GM23248 (cell line): ENCODE data around the gene C1orf174. TPM values are rescaled to one million over a fixed set of nuclear protein-coding genes. Genes with fewer than 3 reads are reported as not detected.

ENCODE experiments used
- DNase-seq: peaks from one replicate; pipeline ENCODE4 v3.0.0-alpha.2; 2015
- H2AFZ ChIP-seq: fragments of 200-600 bp; sonication (generic); 2 replicates; pipeline ENCODE4 v1.6.1; 2016; ENCODE audit warnings: antibody characterized with exemption
- H3F3A ChIP-seq: fragments of 200-600 bp; sonication (generic); 2 replicates; pipeline ENCODE4 v1.6.1; 2016; ENCODE audit warnings: mild to moderate bottlenecking, antibody characterized with exemption, mixed run types; ENCODE audit not compliant: insufficient read depth
- H3K27ac ChIP-seq: fragments of 200-600 bp; sonication (generic); 2 replicates; pipeline ENCODE4 v1.5.1; 2016; ENCODE audit warnings: mild to moderate bottlenecking
- H3K27me3 ChIP-seq: fragments of 200-600 bp; sonication (generic); replicated peaks from 2 replicates; pipeline ENCODE4 v1.6.1; 2016; ENCODE audit warnings: mild to moderate bottlenecking; ENCODE audit not compliant: insufficient read depth
- H3K36me3 ChIP-seq: fragments of 200-600 bp; sonication (generic); 2 replicates; pipeline ENCODE4 v1.6.1; 2016; ENCODE audit warnings: low read depth, mild to moderate bottlenecking
- H3K4me1 ChIP-seq: fragments of 200-600 bp; sonication (generic); 2 replicates; pipeline ENCODE4 v1.6.1; 2016; ENCODE audit warnings: mild to moderate bottlenecking; ENCODE audit not compliant: insufficient read depth
- H3K4me2 ChIP-seq: fragments of 200-600 bp; sonication (generic); one replicate; pipeline ENCODE4 v1.6.1; 2016; ENCODE audit warnings: mild to moderate bottlenecking; ENCODE audit not compliant: unreplicated experiment
- H3K4me3 ChIP-seq: fragments of 200-600 bp; sonication (generic); 2 replicates; pipeline ENCODE4 v1.5.1; 2016; ENCODE audit warnings: mild to moderate bottlenecking
- H3K79me2 ChIP-seq: fragments of 200-600 bp; sonication (generic); 2 replicates; pipeline ENCODE4 v1.6.1; 2016; ENCODE audit warnings: mild to moderate bottlenecking; ENCODE audit not compliant: insufficient read depth
- H3K9ac ChIP-seq: fragments of 200-600 bp; sonication (generic); 2 replicates; pipeline ENCODE4 v1.6.1; 2016; ENCODE audit warnings: mild to moderate bottlenecking
- H3K9me2 ChIP-seq: fragments of 200-600 bp; sonication (generic); 2 replicates; pipeline ENCODE4 v1.6.1; 2016; ENCODE audit warnings: mixed run types, mild to moderate bottlenecking, moderate library complexity; ENCODE audit not compliant: insufficient read depth
- H3K9me3 ChIP-seq: fragments of 200-600 bp; sonication (generic); one replicate; pipeline ENCODE4 v1.6.1; 2017; ENCODE audit warnings: low read depth
- H4K20me1 ChIP-seq: fragments of 200-600 bp; sonication (generic); 2 replicates; pipeline ENCODE4 v1.6.0; 2016; ENCODE audit not compliant: insufficient read depth
- EZH2 ChIP-seq: fragments of 200-600 bp; sonication (generic); IDR thresholded peaks from 2 replicates; pipeline ENCODE4 v1.6.1; 2018; ENCODE audit warnings: antibody characterized with exemption, mild to moderate bottlenecking; ENCODE audit not compliant: insufficient read depth, poor library complexity, severe bottlenecking
- EZH2phosphoT487 ChIP-seq: fragments of 200-600 bp; sonication (generic); IDR thresholded peaks from 2 replicates; pipeline ENCODE4 v1.6.1; 2018; ENCODE audit warnings: antibody characterized with exemption, moderate library complexity, mild to moderate bottlenecking, low read depth; ENCODE audit not compliant: insufficient read depth
- WGBS, 2 experiments: methylation state at CpG; one replicate each; pipeline ENCODE4 v1.1.6; 2015 to 2017; ENCODE audit warnings: low lambda C conversion rate in 2 of 2, low coverage in 1 of 2; ENCODE audit errors: missing lambda C conversion rate in 2 of 2; 5-methylcytosine and 5-hydroxymethylcytosine counted together
- in situ Hi-C: fragments of 300-500 bp; cut with MboI; formaldehyde crosslinking; loops from 2 replicates; pipeline ENCODE4 v1.15.0; 2020
- polyA plus RNA-seq: library from polyadenylated mRNA; unstranded; fragments of >200 nt; fragmentation: Nextera tagmentation; extraction: Ambion mirVana; gene quantifications from 2 replicates; pipeline ENCODE4 v1.2.1, GENCODE V29; 2016
- total RNA-seq: library from RNA; depleted of rRNA; stranded (reverse); fragments of >200 nt; shearing (Covaris generic); gene quantifications from 2 replicates; pipeline ENCODE4 v1.2.3, GENCODE V29; 2014

The C1orf174 gene
- total and polyA plus RNA-seq, 2 experiments from 2014 or later, result 33.2 to 36.9 TPM

DNA sequence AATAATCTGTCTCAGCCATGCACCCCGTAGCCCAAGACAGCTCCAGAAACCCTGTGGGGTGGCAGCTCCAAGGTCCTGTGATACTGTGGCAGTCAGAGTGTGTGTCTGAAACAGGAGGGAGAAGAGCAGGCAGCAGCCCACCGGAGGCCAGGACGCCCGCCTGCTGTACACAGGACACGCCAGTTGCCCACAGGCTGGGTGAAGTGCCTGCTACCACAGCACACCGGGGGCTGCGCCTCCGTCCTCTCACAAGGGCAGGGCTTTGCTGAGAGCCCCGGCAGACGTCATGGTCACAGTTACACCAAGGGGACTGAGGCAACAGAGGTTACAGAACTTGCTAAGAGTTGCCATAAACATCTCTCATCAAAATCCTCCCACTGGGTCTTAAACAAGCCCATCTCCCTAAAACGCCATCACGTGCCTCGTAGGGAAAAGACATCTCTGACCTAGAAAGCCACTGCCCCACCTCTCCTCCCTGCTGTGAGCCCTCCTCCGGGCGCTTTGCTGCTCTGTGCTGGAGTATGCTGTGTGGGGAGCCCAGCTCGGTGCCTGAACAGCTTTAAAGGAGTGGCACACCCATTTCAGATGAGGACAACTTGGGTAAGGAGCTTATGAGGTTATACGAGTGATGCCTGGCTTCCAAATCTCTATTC lies 5.3 kb downstream of the C1orf174 start:
- H3K36me3 ChIP-seq, result peaks cover 12% of the 10 kb centered on the region; the same call in 1 of the 2 replicates
- no peak overlapping the region for H3K4me2 ChIP-seq
- peaks cover 4% of the 10 kb centered on the region; the same call in 1 of the 2 replicates for H3F3A ChIP-seq
- TF ChIP-seq EZH2 (no peak), EZH2phosphoT487 (no peak)
- no peak overlapping the region for H2AFZ ChIP-seq
- H3K27ac ChIP-seq, result no peak overlapping the region
- peaks cover 85% of the 10 kb centered on the region for H3K79me2 ChIP-seq
- H3K27me3 ChIP-seq, result no peaks in the 10 kb centered on the region
- peaks cover 10% of the 10 kb centered on the region; the same call in 1 of the 2 replicates for H3K4me1 ChIP-seq
- no peaks in the 10 kb centered on the region for H3K9me2 ChIP-seq
- H3K9me3 ChIP-seq, result no peaks in the 10 kb centered on the region
- no peak for DNase-seq
- H4K20me1 ChIP-seq, result no peaks in the 10 kb centered on the region
- H3K9ac ChIP-seq, result no peak overlapping the region
- in situ Hi-C loops, result no loop called here
- no peak overlapping the region for H3K4me3 ChIP-seq
- WGBS, 2 experiments, result 95 to 97% methylated on average over 17 of the region's 17 CpGs

DNA sequence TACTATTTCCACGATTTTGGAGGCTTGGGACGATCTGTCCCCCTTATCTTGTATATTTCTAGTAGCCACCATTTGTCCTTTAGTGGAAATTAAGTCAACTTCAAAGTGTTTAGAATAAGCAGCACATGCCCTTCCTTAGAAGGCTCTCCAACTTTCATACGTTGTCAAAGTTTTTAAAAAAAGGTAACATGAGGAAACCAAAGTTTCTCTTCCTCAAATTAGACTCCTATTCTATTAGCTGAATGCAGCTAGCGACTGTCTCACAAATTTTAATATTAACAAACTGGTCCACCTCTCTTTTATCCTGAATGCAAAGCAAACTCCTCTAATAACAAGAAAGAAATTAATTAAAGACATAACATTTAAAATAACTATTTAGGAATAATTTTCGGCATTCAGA lies 6.9 kb downstream of the C1orf174 start:
- in situ Hi-C loops, result no loop called here
- peaks cover 70% of the 10 kb centered on the region for H3K79me2 ChIP-seq
- no peak overlapping the region for H3K4me3 ChIP-seq
- no peak for DNase-seq
- H3K36me3 ChIP-seq, result peaks cover 19% of the 10 kb centered on the region; the same call in 1 of the 2 replicates
- WGBS, 2 experiments, result 79% methylated on average over 5 of the region's 5 CpGs
- H3K9me3 ChIP-seq, result no peaks in the 10 kb centered on the region
- TF ChIP-seq EZH2 (no peak), EZH2phosphoT487 (no peak)
- H3K27me3 ChIP-seq, result no peaks in the 10 kb centered on the region
- no peak overlapping the region for H3K27ac ChIP-seq
- no peak overlapping the region for H2AFZ ChIP-seq
- no peaks in the 10 kb centered on the region for H4K20me1 ChIP-seq
- H3K4me2 ChIP-seq, result no peak overlapping the region
- no peaks in the 10 kb centered on the region for H3K9me2 ChIP-seq
- H3F3A ChIP-seq, result peaks cover 4% of the 10 kb centered on the region; the same call in 1 of the 2 replicates
- H3K9ac ChIP-seq, result no peak overlapping the region
- peaks cover 10% of the 10 kb centered on the region; the same call in 1 of the 2 replicates for H3K4me1 ChIP-seq

DNA sequence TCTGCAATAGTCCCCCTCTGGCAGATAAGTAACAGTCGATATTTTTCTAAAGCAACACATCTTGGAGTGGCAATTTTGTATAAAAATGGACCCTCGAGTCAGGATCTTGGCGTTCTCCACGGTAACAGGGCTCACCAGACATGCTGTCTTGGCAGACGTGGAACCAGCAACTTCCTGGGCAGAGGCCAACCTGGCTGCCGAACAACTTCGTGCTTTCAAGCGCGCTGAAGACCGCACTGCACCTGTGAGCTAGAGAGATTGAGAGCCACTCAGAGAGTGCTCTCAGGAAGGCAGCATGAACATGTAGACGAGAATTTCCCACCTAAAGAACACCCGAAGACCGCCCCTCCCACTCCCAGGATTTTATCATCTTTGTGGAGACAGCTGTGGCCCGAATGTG lies 7.3 kb downstream of the C1orf174 start:
- no peak overlapping the region for H3K4me2 ChIP-seq
- H3K4me1 ChIP-seq, result peaks cover 10% of the 10 kb centered on the region; the same call in 1 of the 2 replicates
- no peaks in the 10 kb centered on the region for H3K9me2 ChIP-seq
- no peaks in the 10 kb centered on the region for H3K9me3 ChIP-seq
- in situ Hi-C loops, result no loop called here
- H3K27ac ChIP-seq, result no peak overlapping the region
- no peak overlapping the region for H2AFZ ChIP-seq
- H3K4me3 ChIP-seq, result no peak overlapping the region
- peaks cover 65% of the 10 kb centered on the region for H3K79me2 ChIP-seq
- TF ChIP-seq EZH2phosphoT487 (no peak), EZH2 (no peak)
- H4K20me1 ChIP-seq, result no peaks in the 10 kb centered on the region
- H3K9ac ChIP-seq, result no peak overlapping the region
- H3K36me3 ChIP-seq, result peaks cover 24% of the 10 kb centered on the region; the same call in 1 of the 2 replicates
- H3F3A ChIP-seq, result peaks cover 4% of the 10 kb centered on the region; the same call in 1 of the 2 replicates
- WGBS, 2 experiments, result 58 to 60% methylated on average over 14 of the region's 14 CpGs
- no peak for DNase-seq
- no peaks in the 10 kb centered on the region for H3K27me3 ChIP-seq

DNA sequence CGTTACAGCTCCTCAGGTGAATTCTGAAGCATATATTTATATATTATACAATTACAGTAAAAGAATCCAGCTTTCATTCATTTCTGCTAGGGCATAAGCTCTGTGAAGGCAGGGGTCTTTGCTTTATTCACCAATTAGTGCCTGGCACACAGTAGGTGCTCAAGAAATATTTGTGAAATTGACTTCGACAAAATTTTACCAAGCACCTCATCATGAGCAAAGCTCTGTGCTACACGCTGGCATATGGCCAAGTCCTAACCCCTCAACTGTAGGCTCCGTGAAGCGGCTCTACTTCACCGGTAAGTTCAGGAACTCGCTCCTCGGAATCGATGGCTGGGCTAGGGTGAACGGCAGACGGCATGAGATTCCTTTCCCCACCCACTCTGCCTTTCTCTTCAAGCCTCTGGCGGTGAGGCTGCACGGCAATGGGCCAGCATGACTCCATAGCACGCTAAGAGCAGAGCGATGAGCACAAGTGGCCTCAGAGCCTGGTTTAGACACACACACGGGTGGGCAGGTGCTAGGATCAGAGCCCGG lies 8.7 kb downstream of the C1orf174 start:
- WGBS, 2 experiments, result 88 to 89% methylated on average over 15 to 17 of the region's 17 CpGs

More for the DNA sequence above, 8.7 kb downstream of the C1orf174 start:
- H3K9me2 ChIP-seq, result no peaks in the 10 kb centered on the region
- TF ChIP-seq EZH2 (no peak), EZH2phosphoT487 (no peak)
- no peaks in the 10 kb centered on the region for H3K27me3 ChIP-seq
- no peaks in the 10 kb centered on the region for H3K9me3 ChIP-seq
- H3K79me2 ChIP-seq, result peaks cover 52% of the 10 kb centered on the region
- H3K9ac ChIP-seq, result no peak overlapping the region
- H2AFZ ChIP-seq, result no peak overlapping the region
- no peaks in the 10 kb centered on the region for H4K20me1 ChIP-seq
- H3K4me3 ChIP-seq, result no peak overlapping the region
- peaks cover 10% of the 10 kb centered on the region; the same call in 1 of the 2 replicates for H3K4me1 ChIP-seq
- in situ Hi-C loops, result no loop called here
- peaks cover 25% of the 10 kb centered on the region; the same call in 1 of the 2 replicates for H3K36me3 ChIP-seq
- no peaks in the 10 kb centered on the region for H3F3A ChIP-seq
- no peak for DNase-seq
- no peak overlapping the region for H3K4me2 ChIP-seq
- no peak overlapping the region for H3K27ac ChIP-seq
